ENCODE results near the gene KRTAP2-4.
"Not testable (repeated sequence)": the region's sequence is repeated elsewhere in the genome, so short reads cannot be mapped to it uniquely, and the experiment has no call there.

The KRTAP2-4 gene

GRCh38 chr17:41060052-41060604 lies 5.6 kb downstream of the KRTAP2-4 start, which contains the start of gene KRTAP2-3:
KRTAP2-3 (minus strand) TSS chr17:41060114; CDS start chr17:41060050, 64 bp downstream.
- H3K9ac ChIP-seq (ENCODE audit: insufficient read length): peak within 1 kb of the TSS; percentile 25
- H3K4me3 ChIP-seq: no peak within 1 kb of the TSS
- no peaks in the 10 kb centered on the region for H3K36me3 ChIP-seq (ENCODE audit: insufficient read depth, low read length)
- H3K9me3 ChIP-seq (ENCODE audit: low read depth, low read length): no peaks in the 10 kb centered on the region
- TF ChIP-seq EZH2 (IDR thresholded peaks at IDR 0.05): no peak
- no peak for TF ChIP-seq FOXP2 (optimal IDR thresholded peaks at IDR 0.05; ENCODE audit: control extremely low read depth, extremely low read length, insufficient read depth)
- no peak for TF ChIP-seq POLR2AphosphoS5 (IDR thresholded peaks at IDR 0.05; ENCODE audit: borderline replicate concordance, low read depth, low read length)
- DNase-seq (ENCODE audit: low read depth, low spot score): no peak
- no peak within 1 kb of the TSS for H3K27ac ChIP-seq

GRCh38 chr17:41059276-41060051 lies 6.2 kb downstream of the KRTAP2-4 start:
- H3K9me3 ChIP-seq (ENCODE audit: low read depth, low read length); H3K27ac ChIP-seq; H3K4me3 ChIP-seq; H3K36me3 ChIP-seq (ENCODE audit: insufficient read depth, low read length); DNase-seq (ENCODE audit: low read depth, low spot score): not testable (repeated sequence)
- peak overlapping the region; percentile 25 for H3K9ac ChIP-seq (ENCODE audit: insufficient read length)

- Histone ChIP-seq H3K36me3 (ENCODE audit: insufficient read depth, low read length) (no peaks in the 10 kb centered on the region), H3K9me3 (ENCODE audit: low read depth, low read length) (no peaks in the 10 kb centered on the region), H3K27ac (no peak overlapping the region), H3K4me3 (no peak overlapping the region), H3K9ac (ENCODE audit: insufficient read length) (no peak overlapping the region)
- DNase-seq (ENCODE audit: low read depth, low spot score): no peak
- TF ChIP-seq EZH2 (IDR thresholded peaks at IDR 0.05): no peak
- no peak for TF ChIP-seq POLR2AphosphoS5 (IDR thresholded peaks at IDR 0.05; ENCODE audit: borderline replicate concordance, low read depth, low read length)
- no peak for TF ChIP-seq FOXP2 (optimal IDR thresholded peaks at IDR 0.05; ENCODE audit: control extremely low read depth, extremely low read length, insufficient read depth)
Observed at GRCh38 chr17:41058741-41059140, 6.9 kb downstream of the KRTAP2-4 start.

DNA sequence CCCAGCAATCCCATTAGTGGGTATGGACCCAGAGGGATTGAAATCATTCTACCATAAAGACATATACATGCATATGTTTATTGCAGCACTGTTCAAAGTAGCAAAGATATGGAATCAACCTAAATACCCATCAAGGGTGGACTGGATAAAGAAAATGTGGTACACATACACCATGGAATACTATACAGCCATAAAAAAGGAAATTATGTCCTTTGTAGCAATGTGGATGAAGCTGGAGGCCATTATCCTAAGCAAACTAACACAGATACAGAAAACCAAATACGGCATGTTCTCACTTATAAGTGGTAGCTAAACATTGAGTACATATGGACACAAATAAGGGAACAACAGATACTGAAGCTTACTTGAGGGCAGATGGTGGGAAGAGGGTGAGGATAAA lies 8.1 kb downstream of the KRTAP2-4 start:
- Histone ChIP-seq H3K4me3 (no peak overlapping the region), H3K36me3 (ENCODE audit: insufficient read depth, low read length) (no peaks in the 10 kb centered on the region), H3K9ac (ENCODE audit: insufficient read length) (no peak overlapping the region), H3K27ac (no peak overlapping the region), H3K9me3 (ENCODE audit: low read depth, low read length) (peaks cover 3% of the 10 kb centered on the region; the same call in 1 of the 2 replicates)
- no peak for DNase-seq (ENCODE audit: low read depth, low spot score)
- TF ChIP-seq EZH2 (IDR thresholded peaks at IDR 0.05) (no peak), FOXP2 (optimal IDR thresholded peaks at IDR 0.05; ENCODE audit: control extremely low read depth, extremely low read length, insufficient read depth) (no peak), POLR2AphosphoS5 (IDR thresholded peaks at IDR 0.05; ENCODE audit: borderline replicate concordance, low read depth, low read length) (no peak)

GRCh38 chr17:41055130-41055529 lies 10.5 kb downstream of the KRTAP2-4 start, which contains the start of gene KRTAP2-2:
KRTAP2-2 (minus strand) TSS chr17:41055230; CDS start chr17:41055211, 19 bp downstream.
- not testable (repeated sequence) for H3K4me3 ChIP-seq; H3K36me3 ChIP-seq (ENCODE audit: insufficient read depth, low read length); DNase-seq (ENCODE audit: low read depth, low spot score); H3K9me3 ChIP-seq (ENCODE audit: low read depth, low read length); H3K9ac ChIP-seq (ENCODE audit: insufficient read length); H3K27ac ChIP-seq

DNA sequence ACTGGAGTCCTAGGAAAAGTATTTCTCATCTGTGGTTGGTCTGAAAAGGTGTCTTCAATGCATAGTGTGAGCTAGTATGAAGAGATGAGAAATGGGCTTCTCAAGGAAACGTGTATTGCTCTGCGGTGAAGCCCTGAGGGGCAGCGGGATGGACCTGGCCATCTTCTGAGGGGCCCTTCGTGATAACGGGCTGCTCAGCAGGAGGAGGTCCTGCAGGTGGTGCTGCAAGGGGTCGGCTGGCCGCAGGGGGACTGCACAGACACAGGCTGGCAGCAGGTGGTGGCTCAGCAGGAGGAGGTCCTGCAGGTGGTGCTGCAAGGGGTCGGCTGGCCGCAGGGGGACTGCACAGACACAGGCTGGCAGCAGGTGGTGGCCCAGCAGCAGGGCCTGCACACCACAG lies 11.1 kb downstream of the KRTAP2-4 start:
- H3K27ac ChIP-seq; H3K36me3 ChIP-seq (ENCODE audit: insufficient read depth, low read length); H3K9ac ChIP-seq (ENCODE audit: insufficient read length); DNase-seq (ENCODE audit: low read depth, low spot score); H3K4me3 ChIP-seq; H3K9me3 ChIP-seq (ENCODE audit: low read depth, low read length): not testable (repeated sequence)

DNA sequence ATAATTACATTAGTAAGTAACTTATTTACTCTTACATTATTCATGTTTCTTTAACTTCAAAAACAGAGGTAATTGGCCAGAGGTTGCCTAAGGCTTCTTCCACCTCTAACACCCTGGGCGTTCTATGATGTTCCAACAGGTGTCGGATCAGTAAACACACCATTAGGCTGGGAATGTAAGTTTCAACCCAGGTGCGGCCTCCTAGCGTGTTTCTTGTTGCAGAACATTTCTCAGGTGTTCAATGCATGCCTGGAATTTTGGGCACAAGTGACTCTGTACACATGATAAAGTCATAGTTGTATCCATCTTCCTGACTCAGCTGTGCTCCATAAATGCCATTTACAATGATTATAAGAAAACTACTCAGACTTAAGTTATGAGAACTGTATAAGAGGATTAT lies 11.7 kb downstream of the KRTAP2-4 start:
- Histone ChIP-seq H3K36me3 (ENCODE audit: insufficient read depth, low read length) (no peaks in the 10 kb centered on the region), H3K27ac (no peak overlapping the region), H3K4me3 (no peak overlapping the region), H3K9ac (ENCODE audit: insufficient read length) (no peak overlapping the region), H3K9me3 (ENCODE audit: low read depth, low read length) (peaks cover 3% of the 10 kb centered on the region; the same call in 1 of the 2 replicates)
- no peak for TF ChIP-seq FOXP2 (optimal IDR thresholded peaks at IDR 0.05; ENCODE audit: control extremely low read depth, extremely low read length, insufficient read depth)
- no peak for TF ChIP-seq EZH2 (IDR thresholded peaks at IDR 0.05)
- no peak for TF ChIP-seq POLR2AphosphoS5 (IDR thresholded peaks at IDR 0.05; ENCODE audit: borderline replicate concordance, low read depth, low read length)
- no peak for DNase-seq (ENCODE audit: low read depth, low spot score)

- DNase-seq (ENCODE audit: low read depth, low spot score): no peak
- no peak overlapping the region for H3K9ac ChIP-seq (ENCODE audit: insufficient read length)
- no peak for TF ChIP-seq FOXP2 (optimal IDR thresholded peaks at IDR 0.05; ENCODE audit: control extremely low read depth, extremely low read length, insufficient read depth)
- no peak for TF ChIP-seq EZH2 (IDR thresholded peaks at IDR 0.05)
- no peak for TF ChIP-seq POLR2AphosphoS5 (IDR thresholded peaks at IDR 0.05; ENCODE audit: borderline replicate concordance, low read depth, low read length)
- no peaks in the 10 kb centered on the region for H3K36me3 ChIP-seq (ENCODE audit: insufficient read depth, low read length)
- H3K9me3 ChIP-seq (ENCODE audit: low read depth, low read length): peaks cover 3% of the 10 kb centered on the region; the same call in 1 of the 2 replicates
- H3K27ac ChIP-seq: no peak overlapping the region
- no peak overlapping the region for H3K4me3 ChIP-seq
Observed at GRCh38 chr17:41052566-41052965, 13.1 kb downstream of the KRTAP2-4 start.

- H3K9ac ChIP-seq (ENCODE audit: insufficient read length): peak overlapping the region; percentile 46
- H3K9me3 ChIP-seq (ENCODE audit: low read depth, low read length): peaks cover 3% of the 10 kb centered on the region; the same call in 1 of the 2 replicates
- peak overlapping the region; percentile 55 for H3K4me3 ChIP-seq
- H3K36me3 ChIP-seq (ENCODE audit: insufficient read depth, low read length): no peaks in the 10 kb centered on the region
- DNase-seq (ENCODE audit: low read depth, low spot score): no peak
- H3K27ac ChIP-seq: peak overlapping the region; percentile 81
- no peak for TF ChIP-seq FOXP2 (optimal IDR thresholded peaks at IDR 0.05; ENCODE audit: control extremely low read depth, extremely low read length, insufficient read depth)
- TF ChIP-seq POLR2AphosphoS5 (IDR thresholded peaks at IDR 0.05; ENCODE audit: borderline replicate concordance, low read depth, low read length): no peak
- TF ChIP-seq EZH2 (IDR thresholded peaks at IDR 0.05): no peak
Observed at GRCh38 chr17:41049110-41049509, 16.6 kb downstream of the KRTAP2-4 start.
